ENCODE results near the gene CCDC183.

DNA sequence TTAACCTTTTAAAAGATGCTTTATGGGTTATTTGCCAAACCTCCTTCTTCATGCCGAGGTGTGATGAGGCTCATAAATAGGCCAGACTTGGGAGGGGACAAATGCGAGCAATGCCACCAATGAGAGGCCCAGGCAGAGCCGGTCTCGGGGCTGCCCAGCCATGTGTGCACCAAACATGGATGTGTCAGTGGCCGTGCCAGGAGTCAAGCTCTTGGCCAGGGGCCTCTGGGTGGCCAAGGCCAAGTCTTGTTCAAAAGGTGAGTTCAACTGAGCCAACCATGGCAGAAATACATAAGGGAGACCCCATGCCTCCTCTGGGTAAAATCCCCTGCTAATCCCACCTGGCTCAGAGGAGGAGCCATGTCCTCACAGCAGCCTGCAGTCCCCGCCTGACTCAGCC is 20.9 kb upstream of the CCDC183 start:
- TF ChIP-seq, protein P1, sequence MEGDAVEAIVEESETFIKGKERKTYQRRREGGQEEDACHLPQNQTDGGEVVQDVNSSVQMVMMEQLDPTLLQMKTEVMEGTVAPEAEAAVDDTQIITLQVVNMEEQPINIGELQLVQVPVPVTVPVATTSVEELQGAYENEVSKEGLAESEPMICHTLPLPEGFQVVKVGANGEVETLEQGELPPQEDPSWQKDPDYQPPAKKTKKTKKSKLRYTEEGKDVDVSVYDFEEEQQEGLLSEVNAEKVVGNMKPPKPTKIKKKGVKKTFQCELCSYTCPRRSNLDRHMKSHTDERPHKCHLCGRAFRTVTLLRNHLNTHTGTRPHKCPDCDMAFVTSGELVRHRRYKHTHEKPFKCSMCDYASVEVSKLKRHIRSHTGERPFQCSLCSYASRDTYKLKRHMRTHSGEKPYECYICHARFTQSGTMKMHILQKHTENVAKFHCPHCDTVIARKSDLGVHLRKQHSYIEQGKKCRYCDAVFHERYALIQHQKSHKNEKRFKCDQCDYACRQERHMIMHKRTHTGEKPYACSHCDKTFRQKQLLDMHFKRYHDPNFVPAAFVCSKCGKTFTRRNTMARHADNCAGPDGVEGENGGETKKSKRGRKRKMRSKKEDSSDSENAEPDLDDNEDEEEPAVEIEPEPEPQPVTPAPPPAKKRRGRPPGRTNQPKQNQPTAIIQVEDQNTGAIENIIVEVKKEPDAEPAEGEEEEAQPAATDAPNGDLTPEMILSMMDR (IDR thresholded peaks at IDR 0.05; ENCODE audit: insufficient read depth, low read depth, low read length), result no peak
- TF ChIP-seq EZH2 (IDR thresholded peaks at IDR 0.05; ENCODE audit: insufficient read depth, low read length), result no peak

All from astrocyte (in vitro differentiated cells and primary cell).